GM18502 (cell line): Measurements from ENCODE around the gene KRTAP5-8.
"Not testable (repeated sequence)": the region's sequence is repeated elsewhere in the genome, so short reads cannot be mapped to it uniquely, and the experiment has no call there.

ENCODE experiments used
- ATAC-seq: cut with Tn5 transposase; IDR thresholded peaks from one replicate; pipeline ENCODE4 v1.9.1; 2021; ENCODE audit warnings: mild to moderate bottlenecking; ENCODE audit not compliant: unreplicated experiment, poor library complexity

The KRTAP5-8 gene

DNA sequence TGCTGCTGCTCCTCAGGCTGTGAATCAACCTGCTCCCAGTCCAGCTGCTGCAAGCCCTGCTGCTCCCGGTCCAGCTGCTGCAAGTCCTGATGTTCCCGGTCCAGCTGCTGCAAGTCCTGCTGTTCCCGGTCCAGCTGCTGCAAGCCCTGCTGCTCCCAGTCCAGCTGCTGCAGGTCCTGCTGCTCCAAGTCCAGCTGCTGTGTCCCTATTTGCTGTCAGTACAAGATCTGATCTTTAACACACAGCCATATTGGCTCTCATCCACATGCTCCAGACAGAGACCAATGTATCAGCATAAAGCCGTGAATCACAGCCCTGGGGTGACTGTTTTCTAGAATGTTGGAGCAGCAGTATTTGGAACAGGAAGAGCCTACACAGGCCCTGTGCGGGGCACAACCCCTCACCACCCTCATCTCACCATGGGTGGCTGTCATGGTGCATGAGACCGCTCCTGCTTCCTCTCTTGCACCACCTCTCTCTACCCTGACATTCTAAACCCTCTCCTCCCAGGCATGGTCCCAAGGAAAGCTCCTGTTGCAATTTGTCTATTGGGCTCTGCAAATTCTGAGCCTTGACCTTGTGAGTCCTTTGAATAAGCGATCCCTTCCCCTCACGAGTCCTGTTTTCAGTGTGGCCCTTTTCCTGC lies 31.0 kb downstream of the KRTAP5-8 start:
- no peak for ATAC-seq

DNA sequence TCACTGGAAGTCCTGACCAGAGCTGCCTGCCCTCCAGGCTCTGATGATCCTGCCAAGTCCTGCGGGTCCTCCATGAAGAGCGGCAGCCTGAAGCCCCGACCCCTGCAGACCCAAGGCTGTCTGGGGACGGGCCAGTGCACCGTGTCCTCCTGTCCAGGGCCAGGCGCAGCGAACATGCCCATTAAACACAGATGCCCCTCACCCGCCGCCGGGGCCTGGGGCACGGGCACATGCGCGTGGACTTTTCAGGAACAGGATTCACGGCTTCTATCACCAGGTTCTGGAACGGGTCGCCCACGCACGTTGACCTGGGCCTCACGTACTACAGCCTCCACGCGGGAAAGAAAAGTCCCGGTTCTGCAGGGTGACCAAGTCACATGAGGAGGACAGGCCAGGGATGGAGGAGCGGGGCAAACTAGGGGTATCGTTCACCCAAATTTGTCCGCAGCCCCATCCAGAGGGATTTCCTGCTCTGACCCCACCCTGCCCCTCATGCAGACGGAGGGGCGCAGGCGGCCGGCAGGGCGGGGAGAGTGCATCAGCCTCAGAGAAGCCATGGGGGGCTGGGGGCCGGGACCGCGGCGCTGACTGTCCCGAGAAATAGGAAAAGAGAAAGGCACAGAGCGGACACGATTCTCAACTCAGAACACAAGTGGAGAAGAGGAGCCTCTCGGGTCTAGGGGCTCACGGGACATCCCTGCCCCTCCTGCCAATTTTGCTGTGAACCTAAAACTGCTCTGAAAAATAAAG lies 33.5 kb downstream of the KRTAP5-8 start:
- ATAC-seq: not testable (repeated sequence)

DNA sequence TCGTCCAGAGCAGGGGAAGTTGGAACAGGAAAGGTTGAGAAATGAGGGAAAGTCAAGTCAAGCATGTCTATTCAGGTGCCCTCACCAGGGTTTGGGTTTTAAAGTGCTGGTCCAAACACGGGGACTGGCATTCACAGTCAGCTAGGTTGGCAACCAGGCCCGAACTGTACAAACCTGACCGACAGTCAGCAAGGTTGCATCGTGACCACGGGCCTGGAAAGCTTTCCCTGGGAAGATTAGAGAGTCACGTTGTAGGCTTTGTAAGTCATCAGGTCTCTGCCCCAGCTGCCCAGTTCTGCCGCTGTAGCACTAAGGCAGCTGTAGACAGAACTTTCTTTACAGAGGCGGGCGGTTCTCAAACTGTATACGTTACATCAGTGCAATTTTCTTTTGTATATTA lies 35.0 kb downstream of the KRTAP5-8 start:
- no peak for ATAC-seq

DNA sequence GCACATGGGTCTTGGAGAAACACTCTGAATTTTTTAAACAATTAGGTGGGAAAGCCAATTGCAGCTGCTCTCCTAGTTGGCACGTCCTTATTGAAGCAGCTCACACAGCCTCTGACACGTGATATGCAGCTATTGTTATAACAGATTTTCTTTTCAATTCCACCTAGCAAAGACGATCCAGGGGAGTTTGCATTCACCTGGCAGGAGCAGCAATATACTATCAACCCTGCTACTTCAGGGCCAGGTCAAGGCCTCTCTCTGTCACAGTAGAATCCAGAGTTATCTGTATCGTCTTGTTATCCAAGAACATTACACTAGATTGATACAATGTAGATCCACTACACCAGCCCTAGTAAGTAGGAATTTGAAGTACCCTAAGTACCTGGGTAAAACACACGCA lies 36.6 kb downstream of the KRTAP5-8 start:
- no peak for ATAC-seq

DNA sequence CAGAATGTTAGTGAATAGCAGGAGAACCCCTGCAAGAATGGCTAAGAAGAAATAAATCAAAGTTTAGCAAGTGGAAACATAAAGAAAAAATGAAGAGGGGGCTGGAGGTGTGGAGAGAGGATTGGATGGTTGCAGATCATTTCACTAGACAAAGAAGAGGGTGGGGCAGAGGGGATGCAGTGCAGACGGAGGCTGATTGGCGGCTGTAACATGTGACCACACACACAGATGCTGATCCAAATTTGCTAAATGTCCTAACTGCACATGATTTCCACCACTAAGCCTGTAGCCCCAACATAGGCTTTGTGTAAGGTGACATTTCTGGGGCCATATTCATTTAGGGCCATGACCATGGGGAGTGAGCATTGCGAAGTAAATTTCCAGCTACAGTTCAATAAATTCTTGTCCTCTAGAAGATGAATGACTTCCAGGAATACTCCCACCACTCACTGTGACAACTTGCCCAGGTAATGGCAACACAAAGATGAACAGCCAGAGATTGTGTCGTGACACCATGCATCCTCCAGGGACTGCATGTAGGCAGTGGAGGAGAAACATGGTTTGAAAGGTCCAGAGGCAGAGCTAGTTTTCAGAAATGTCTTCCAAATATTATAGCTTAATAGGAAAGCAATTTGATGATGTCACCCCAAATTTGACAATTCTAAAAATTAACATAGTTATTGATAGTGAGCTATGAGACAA lies 38.0 kb downstream of the KRTAP5-8 start:
- no peak for ATAC-seq

DNA sequence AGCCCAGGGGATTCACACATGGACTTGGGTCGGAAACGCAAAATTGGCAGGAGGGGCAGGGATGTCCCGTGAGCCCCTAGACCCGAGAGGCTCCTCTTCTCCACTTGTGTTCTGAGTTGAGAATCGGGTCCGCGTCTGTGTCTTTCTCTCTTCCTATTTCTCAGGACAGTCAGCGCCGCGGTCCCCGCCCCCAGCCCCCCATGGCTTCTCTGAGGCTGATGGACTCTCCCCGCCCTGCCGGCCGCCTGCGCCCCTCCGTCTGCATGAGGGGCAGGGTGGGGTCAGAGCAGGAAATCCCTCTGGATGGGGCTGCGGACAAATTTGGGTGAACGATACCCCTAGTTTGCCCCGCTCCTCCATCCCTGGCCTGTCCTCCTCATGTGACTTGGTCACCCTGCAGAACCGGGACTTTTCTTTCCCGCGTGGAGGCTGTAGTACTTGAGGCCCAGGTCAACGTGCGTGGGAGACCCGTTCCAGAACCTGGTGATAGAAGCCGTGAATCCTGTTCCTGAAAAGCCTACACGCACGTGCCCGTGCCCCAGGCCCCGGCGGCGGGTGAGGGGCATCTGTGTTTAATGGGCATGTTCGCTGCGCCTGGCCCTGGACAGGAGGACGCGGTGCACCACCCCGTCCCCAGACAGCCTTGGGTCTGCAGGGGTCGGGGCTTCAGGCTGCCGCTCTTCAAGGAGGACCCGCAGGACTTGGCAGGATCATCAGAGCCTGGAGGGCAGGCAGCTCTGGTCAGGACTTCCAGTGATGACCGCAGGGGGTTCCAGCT lies 39.1 kb downstream of the KRTAP5-8 start:
- not testable (repeated sequence) for ATAC-seq

DNA sequence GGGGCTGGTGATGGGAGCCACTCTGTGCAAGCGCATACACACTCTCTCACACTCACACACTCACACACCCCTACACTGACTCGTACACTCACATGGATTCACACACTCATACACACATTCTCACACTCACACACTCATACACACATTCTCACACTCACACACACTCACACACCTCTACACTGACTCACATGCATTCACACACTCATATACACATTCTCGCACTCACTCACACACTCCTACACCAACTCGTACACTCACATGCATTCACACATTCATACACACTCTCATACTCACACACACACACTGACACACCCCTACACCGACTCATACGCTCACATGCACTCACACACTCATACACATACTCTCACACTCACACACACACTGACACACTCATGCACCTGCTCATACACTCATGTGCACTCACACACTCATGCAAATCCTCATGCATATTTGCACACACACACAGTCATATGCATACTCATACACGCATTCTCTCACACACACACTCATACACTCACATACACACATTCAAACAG lies 39.7 kb downstream of the KRTAP5-8 start:
- no peak for ATAC-seq

DNA sequence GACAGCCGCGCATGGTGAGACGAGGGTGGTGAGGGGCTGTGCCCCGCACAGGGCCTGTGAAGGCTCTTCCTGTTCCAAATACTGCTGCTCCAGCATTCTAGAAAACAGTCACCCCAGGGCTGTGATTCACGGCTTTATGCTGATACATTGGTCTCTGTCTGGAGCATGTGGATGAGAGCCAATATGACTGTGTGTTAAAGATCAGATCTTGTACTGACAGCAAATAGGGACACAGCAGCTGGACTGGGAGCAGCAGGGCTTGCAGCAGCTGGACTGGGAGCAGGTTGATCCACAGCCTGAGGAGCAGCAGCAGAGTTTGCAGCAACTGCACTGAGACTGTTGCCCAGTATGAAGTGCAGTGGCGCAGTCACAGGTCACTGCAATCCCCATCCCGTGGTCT lies 41.7 kb downstream of the KRTAP5-8 start:
- not testable (repeated sequence) for ATAC-seq

DNA sequence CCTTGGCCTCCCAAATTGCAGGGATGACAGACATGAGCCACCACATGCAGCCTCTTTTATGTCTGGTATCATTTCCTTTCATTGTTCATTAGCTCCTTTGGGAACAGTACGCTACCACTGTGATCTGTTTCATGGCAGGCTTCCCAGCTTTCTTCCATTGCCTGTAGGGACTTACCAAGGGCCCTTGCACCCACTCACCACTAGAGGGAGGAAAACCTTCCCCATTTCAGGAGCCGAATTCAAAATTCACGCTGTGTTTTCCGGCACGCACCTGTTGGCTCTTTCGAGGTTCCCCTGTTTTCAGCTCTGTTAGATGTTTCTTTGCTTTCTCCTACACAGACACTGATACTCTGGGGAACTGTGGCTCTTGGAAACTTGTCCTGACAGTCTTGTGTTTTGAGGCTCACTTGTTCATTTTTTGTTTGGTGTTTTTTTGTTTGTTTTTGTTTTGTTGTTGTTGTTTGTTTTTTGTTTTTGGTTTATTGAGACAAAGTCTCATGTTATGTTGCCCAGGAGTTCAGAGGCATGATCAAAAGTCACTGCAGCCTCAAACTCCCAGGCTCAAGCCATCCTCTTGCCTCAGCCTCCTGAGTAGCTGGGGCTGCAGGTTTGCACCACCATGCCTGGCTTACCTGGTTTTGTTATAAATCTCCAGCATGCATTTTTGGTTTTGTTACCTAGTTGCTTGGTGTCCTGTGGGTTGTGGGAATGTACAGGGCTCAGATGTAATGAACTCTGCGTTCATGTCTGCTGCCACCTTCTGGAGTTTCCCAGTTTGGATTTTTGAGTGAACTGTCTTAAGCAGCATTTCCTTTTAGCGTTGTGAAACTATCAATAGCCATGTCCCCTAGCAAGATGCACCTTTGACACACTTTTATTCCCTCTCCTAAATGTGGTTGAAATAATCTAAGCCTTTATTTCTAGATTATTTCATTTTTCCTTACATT lies 42.5 kb downstream of the KRTAP5-8 start:
- ATAC-seq: no peak

DNA sequence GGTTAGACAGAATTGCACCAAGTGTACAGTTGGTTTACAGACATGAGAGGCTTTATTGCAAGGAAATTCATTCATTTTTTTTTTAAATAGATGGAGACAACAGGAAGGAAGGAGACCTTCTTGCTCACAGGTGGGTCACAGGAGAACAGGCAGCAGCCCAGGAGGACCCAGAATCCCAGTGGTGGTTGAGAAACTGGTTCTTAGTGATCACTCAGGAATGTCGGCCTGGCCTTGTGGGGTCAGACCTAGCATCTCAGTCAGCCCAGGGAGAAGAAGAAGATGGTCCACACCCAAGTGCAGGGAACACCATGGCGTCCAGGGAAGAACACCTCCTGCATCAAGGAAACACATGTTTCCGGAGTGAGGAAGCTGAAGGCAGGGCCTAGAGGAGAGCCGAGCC lies 44.0 kb downstream of the KRTAP5-8 start:
- ATAC-seq: no peak

DNA sequence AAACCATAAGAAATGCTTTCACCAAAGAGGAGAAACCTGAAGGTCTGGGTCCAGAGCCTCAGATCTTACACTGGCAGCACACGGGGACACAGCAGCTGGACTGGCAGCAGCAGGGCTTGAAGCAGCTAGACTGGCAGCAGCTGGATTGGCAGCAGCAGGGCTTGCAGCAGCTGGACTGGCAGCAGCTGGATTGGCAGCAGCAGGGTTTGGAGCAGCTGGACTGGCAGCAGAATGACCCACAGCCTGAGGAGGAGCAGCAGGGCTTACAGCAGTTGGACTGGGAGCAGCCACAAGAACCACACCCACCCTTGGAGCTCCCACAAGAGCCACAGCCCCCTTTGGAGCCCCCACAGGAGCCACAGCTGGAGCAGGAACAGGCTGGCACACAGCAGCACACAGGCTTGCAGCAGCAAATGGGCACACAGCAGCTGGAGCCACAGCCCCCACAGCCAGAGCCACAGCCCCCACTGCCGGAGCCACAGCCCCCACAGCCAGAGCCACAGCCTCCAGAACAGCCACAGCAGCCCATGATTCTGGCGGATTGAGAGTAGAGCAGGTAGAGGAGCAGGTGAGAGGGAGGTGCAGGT lies 44.6 kb downstream of the KRTAP5-8 start, which contains the start of gene KRTAP5-11:
TSS of gene KRTAP5-11 (minus strand) at position 567 of the 587 bp plus-strand sequence. CDS start at position 529, 38 bp downstream.
- ATAC-seq: no peak

DNA sequence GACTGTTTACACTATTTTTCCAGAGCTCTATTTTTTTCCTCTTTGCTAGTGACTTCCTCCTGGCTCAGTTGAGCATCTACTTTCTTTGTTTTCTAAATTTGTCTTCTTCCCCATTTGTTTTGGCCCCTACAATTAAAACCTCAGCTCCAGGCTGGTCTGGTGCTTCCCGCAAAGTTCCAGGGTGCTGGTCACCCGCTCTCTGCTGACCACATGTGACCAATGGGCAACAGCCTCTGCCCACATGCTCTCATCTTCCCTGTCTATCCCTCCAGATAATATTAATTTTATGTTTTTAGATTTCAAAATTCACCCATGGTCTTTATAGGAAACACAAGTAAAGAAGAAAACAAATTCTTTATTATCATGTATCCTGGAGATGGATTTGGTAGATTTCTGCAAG lies 45.1 kb downstream of the KRTAP5-8 start:
- ATAC-seq: not testable (repeated sequence)

DNA sequence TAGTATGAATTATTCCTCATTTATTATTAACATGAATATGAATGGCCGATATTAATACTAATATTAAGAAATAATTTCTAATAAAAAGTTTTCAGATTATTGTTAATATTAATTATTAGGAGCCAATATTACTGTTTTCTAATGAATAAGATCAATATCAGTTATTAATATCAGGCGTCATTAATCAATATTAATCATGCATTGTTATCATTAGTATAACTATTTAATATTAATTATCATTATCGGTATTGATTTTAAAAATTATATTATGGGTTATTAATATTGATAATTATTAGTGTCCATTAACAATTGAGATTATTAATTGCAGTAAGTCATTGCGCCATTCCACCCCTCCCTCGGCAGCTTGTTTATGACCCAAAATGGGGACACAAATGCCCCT lies 47.8 kb downstream of the KRTAP5-8 start:
- not testable (repeated sequence) for ATAC-seq

DNA sequence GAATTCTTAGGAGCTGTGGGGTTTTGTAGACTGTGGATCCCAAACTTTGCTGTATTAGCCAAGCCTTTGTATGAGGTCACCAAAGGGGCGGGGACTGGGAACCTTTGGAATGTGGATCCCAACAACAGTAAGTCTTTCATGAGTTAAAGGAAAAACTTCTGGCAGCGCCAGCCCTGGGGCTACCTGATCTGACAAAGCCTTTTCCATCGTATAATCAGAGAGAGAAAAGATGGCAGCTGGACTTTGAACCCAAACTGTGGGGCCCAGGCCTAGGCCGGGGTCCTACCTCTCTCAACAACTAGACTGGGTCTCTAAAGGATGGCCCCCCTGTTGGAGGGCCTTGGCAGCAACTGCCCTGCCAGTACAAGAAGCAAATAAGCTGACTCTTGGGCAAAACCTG lies 50.5 kb downstream of the KRTAP5-8 start:
- not testable (repeated sequence) for ATAC-seq
